GM19025 (cell line): Measurements from ENCODE around the gene HBEGF.
"Not testable (repeated sequence)": the region's sequence is repeated elsewhere in the genome, so short reads cannot be mapped to it uniquely, and the experiment has no call there.

Experiments
- ATAC-seq: cut with Tn5 transposase; IDR thresholded peaks from one replicate; pipeline ENCODE4 v1.9.1; 2021; ENCODE audit warnings: mild to moderate bottlenecking, low read depth, moderate library complexity; ENCODE audit not compliant: unreplicated experiment

HBEGF gene

GRCh38 chr5:140361901-140362300, 15.5 kb upstream of the HBEGF start:
- no peak for ATAC-seq

DNA sequence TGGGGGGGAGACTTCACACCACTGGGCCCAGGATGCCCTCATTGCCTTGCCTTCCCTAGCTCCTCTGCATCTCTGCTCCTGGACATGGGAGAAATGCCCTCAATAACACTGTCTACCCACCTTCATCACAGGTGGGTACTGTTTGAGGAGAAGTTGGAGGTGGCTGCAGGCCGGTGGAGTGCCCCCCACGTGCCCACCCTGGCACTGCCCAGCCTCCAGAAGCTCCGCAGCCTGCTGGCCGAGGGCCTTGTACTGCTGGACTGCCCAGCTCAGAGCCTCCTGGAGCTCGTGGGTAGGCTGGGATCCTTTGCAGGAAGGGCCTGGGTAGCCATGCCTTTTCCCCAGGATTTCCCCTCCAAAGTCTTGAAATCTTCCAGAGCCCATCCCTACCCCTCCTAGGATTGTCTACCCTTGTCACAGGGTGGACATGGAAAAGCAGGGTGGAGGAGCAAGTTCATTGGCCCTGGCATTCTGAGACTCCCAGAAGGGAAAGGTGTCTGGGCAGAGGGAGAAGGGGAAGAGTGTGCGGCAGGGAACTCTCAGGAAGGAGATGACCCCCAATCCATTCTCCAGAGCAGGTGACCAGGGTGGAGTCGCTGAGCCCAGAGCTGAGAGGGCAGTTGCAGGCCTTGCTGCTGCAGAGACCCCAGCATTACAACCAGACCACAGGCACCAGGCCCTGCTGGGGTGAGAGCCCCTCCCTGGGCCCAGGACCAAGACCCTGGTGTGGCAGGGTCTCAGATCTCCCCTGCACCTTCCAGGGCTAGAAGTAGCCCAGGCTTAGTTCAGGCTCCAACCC, 14.5 kb upstream of the HBEGF start:
- no peak for ATAC-seq

DNA sequence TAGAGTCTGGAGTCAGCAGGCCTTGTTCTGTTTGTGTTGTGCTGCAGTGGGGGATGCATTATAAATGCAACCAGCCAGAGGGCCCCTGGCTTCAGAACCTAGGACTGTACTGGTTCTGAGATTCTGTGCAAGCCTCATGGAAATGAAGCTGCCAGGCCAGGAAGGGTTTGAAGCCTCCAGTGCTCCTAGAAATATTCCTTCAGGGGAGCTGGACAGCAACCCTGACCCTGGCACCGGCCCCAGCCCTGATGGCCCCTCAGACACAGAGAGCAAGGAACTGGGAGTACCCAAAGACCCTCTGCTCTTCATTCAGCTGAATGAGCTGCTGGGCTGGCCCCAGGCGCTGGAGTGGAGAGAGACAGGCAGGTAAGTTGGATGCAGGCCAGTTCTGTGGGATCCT, 13.7 kb upstream of the HBEGF start, which contains the start of gene SLC4A9:
Gene SLC4A9, plus strand, starts transcription at position 94 of the 400 bp plus-strand sequence. Its CDS starts 43 bp downstream, at position 137.
- ATAC-seq = no peak

DNA sequence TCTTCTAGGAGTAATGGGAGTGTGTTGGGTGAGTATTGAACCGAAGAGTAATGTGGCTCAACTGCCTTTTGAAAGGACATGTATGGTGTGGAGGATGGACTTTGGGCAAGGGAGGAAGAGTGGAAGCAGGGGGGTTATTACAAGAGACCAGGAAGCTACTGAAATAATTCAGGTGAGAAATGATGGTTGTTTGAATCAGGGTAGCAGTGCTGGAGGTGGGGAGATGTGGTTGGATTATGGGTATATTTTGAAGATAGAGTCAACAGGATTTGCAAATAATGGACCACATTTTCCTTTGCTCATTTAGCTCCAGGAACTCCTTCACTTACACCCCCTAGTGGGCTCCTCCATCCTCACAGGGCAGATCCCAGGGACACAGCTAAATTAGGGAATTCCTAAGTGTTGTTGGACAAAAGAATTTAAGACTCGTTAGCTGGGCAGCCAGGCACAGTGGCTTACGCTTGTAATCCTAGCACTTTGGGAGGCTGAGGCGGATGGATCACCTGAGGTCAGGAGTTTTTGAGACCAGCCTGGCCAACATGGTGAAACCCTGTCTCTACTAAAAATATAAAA, 12.4 kb upstream of the HBEGF start:
- no peak for ATAC-seq

DNA sequence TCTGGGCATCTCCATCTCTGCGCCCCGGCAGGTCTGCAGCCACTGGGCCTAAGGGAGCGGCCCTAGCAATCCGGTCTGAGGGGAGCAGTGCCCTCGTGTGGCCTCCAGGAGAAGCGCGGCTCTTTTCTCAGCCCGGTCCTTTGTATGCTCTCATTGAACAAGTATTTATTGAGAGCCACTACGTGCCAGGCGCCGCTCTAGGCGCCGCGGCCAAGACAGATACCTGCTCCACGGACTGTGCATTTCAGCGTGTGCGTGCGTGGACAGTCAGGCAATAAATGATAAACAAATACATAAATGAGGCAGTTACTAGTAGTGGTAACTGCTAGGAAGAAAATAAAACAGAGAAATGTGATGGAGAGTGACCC, 11.3 kb upstream of the HBEGF start:
- peak; percentile 92 for ATAC-seq

GRCh38 chr5:140356853-140357725, 10.7 kb upstream of the HBEGF start:
- ATAC-seq = no peak

DNA sequence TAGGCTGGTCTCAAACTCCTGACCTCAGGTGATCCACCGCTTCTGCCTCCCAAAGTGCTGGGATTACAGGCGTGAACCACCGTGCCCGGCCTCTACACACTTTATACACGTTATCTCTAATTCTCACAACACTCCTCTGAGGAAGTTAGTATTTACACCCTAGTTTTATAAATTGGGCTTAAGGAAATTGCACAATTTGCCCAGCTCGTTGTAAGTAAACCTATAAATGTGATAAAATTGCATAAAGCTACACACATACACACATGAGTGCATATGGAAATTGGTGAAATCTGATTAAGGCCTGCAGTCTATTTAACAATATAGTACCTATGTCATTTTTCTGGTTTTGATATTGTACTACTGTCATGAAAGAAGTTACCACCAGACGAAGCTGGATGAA, 9.1 kb upstream of the HBEGF start:
- no peak for ATAC-seq

- peak; percentile 56 for ATAC-seq
These were observed 5.4 kb upstream of the HBEGF start for GRCh38 chr5:140351609-140352334.

DNA sequence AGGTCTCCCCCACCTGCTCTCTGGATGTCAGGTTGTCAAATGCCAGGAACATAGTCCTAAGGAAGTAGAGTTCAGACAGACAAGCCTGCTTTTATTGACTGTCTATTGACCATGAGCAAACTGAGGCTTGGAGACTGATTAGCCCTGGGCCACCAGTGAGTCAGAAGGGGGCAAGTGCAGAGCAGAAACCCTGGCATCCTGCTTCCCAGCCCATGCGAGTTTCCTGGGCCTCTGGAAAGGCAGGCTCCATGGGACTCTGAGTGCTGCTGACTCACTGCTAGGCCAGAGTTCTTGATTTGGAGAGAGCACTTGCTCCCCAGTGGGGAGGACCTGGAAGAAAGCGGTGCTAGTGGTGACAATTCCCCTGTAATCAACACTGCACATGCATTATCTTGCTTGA, 2.8 kb upstream of the HBEGF start:
- no peak for ATAC-seq

- no peak for ATAC-seq
These were observed 1.7 kb upstream of the HBEGF start for GRCh38 chr5:140348104-140348503.

GRCh38 chr5:140347360-140347759, 957 bp upstream of the HBEGF start:
- ATAC-seq = no peak

- ATAC-seq = peak; percentile 12
These were observed 470 bp downstream of the HBEGF start for GRCh38 chr5:140345919-140346347.

GRCh38 chr5:140344683-140345423, 1.6 kb downstream of the HBEGF start:
- no peak for ATAC-seq

- ATAC-seq = not testable (repeated sequence)
These were observed 2.6 kb downstream of the HBEGF start for GRCh38 chr5:140343849-140344248.

- no peak for ATAC-seq
These were observed 3.5 kb downstream of the HBEGF start for GRCh38 chr5:140342896-140343295.

GRCh38 chr5:140342287-140342686, 4.1 kb downstream of the HBEGF start:
- ATAC-seq = no peak

DNA sequence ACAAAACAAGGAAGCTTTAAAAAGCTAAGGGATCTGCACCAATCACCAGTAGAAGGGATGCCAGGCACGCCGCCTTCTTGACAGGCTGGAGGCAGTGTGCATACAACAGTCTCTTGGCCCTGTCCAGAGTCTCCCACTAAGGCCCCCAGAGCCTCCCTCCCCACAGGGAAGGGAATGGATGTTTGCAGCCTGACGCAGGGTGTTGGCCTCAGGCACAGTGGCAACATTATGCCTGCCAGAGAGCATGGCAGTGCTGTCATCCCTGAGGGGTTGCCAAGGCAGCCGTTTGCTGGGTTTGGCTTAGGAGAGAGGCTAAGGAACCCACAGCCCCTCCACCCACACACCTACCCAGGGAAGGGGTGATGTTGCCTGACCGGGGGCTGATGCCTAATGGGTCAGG, 4.8 kb downstream of the HBEGF start:
- ATAC-seq = no peak

GRCh38 chr5:140340605-140341121, 5.7 kb downstream of the HBEGF start:
- ATAC-seq = no peak

DNA sequence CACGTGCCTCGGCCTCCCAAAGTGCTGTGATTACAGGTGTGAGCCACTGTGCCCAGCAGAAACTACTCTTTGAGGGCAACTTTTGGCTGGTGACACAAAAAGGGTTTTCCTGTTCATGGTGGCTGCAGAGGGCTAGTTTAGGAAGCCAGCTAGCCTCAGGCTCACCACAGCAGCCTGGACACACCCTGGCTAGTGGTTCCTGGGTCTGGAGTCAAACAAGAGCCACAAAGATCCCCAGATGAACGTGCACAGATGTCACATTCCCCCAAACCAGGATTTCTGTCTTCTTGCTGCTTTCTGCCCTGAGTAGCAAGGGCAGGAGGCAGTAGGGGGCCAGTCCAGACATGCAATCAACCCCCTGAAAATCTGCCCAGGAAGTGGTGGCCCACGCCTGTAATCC, 6.8 kb downstream of the HBEGF start:
- ATAC-seq = no peak

- ATAC-seq = no peak
These were observed 7.5 kb downstream of the HBEGF start for GRCh38 chr5:140338908-140339307.
